Measurements from ENCODE around the gene TSPEAR.

DNA sequence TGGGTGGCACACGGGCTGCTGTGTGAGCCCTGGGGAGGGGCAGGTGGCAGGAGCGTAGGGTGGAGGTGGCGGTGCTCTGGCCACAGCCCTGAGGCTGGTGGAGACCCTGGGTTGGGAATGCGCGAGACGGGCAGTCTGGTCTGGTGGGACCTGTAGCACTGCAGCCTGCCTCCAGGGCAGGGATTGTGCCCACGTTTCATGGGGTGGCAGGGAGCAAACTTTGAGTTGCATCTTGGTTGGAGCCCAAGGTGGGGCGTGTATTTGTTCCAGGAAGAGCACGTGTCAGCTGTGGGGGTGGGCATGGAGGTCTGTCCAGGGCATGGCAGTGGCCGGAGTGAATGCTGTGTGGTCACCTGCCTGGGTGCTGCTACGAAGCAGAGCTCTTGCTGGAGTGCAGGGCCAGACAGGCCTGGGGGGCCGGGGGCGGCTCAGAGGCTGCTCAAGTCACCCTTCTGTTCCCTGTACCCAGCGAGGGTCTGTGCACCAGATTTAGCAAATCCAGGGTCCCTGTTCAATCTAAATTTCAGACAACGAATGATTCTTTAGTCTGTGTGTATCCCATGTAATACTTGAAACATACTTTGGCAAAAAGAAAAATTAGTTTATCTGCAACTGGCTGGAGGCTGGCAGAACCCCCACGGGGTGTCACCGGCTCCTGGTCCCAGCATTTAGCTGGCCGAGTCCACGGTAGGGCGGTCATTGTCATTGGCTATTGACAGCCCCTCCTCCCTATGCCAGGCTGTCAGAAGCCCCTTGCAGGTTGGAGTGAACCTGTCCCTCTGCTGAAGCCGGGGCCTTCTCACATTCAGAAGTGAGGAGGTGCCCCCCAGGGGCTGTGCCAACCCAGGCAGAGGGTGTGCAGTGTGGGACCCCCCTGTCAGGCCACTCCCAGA is 198.6 kb downstream of the TSPEAR start:
- TF ChIP-seq, protein P1, sequence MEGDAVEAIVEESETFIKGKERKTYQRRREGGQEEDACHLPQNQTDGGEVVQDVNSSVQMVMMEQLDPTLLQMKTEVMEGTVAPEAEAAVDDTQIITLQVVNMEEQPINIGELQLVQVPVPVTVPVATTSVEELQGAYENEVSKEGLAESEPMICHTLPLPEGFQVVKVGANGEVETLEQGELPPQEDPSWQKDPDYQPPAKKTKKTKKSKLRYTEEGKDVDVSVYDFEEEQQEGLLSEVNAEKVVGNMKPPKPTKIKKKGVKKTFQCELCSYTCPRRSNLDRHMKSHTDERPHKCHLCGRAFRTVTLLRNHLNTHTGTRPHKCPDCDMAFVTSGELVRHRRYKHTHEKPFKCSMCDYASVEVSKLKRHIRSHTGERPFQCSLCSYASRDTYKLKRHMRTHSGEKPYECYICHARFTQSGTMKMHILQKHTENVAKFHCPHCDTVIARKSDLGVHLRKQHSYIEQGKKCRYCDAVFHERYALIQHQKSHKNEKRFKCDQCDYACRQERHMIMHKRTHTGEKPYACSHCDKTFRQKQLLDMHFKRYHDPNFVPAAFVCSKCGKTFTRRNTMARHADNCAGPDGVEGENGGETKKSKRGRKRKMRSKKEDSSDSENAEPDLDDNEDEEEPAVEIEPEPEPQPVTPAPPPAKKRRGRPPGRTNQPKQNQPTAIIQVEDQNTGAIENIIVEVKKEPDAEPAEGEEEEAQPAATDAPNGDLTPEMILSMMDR (IDR thresholded peaks at IDR 0.05), result no peak
- TF ChIP-seq POLR2A (IDR thresholded peaks at IDR 0.05), result no peak
- no peak for TF ChIP-seq EP300 (IDR thresholded peaks at IDR 0.05)
